SK-N-SH treated with all-trans-retinoic acid at 6 μM for 48 hours (cell line): ENCODE measurements around the gene KRTAP2-4.

Source experiments
- ESRRG ChIP-seq: fragments of 250-450 bp; sonication (Bioruptor Pico); IDR thresholded peaks from 2 replicates; pipeline ENCODE4 v1.6.1; 2021; ENCODE audit warnings: mild to moderate bottlenecking
- GLIS3 ChIP-seq: fragments of 250-450 bp; sonication (Bioruptor Pico); IDR thresholded peaks from 2 replicates; pipeline ENCODE4 v1.5.0; 2020; ENCODE audit warnings: mild to moderate bottlenecking, moderate library complexity
- ISL1 ChIP-seq: fragments of 250-450 bp; sonication (Bioruptor Pico); IDR thresholded peaks from 2 replicates; pipeline ENCODE4 v2.1.2; 2022; ENCODE audit warnings: mild to moderate bottlenecking, moderate library complexity
- PATZ1 ChIP-seq: fragments of 250-450 bp; sonication (Bioruptor Pico); IDR thresholded peaks from 2 replicates; pipeline ENCODE4 v1.8.0; 2020; ENCODE audit warnings: mild to moderate bottlenecking, moderate library complexity, borderline replicate concordance
- PPARA ChIP-seq: fragments of 250-450 bp; sonication (Bioruptor Pico); IDR thresholded peaks from 2 replicates; pipeline ENCODE4 v1.5.0; 2020; ENCODE audit warnings: mild to moderate bottlenecking, borderline replicate concordance
- RARB ChIP-seq: fragments of 250-450 bp; sonication (Bioruptor Pico); IDR thresholded peaks from 2 replicates; pipeline ENCODE4 v1.8.0; 2021; ENCODE audit warnings: mild to moderate bottlenecking, moderate library complexity
- ZC3H10 ChIP-seq: fragments of 250-450 bp; sonication (Bioruptor Pico); IDR thresholded peaks from 2 replicates; pipeline ENCODE4 v1.5.1; 2021; ENCODE audit warnings: mild to moderate bottlenecking, moderate library complexity
- ZFP30 ChIP-seq: fragments of 450-650 bp; formaldehyde crosslinking; IDR thresholded peaks from 2 replicates; pipeline ENCODE4 v1.5.0; 2022; ENCODE audit warnings: mild to moderate bottlenecking, moderate library complexity

GRCh38 chr17:41064301-41064700, 1.4 kb downstream of the KRTAP2-4 start:
- TF ChIP-seq GLIS3 (CRISPR knock-in tag) (no peak), ESRRG (no peak), RARB (no peak), PATZ1 (CRISPR knock-in tag) (no peak), ISL1 (CRISPR knock-in tag) (no peak), ZC3H10 (no peak), ZFP30 (CRISPR knock-in tag) (no peak), PPARA (CRISPR knock-in tag) (no peak)
